ENCODE data around the gene GNGT2.

DNA sequence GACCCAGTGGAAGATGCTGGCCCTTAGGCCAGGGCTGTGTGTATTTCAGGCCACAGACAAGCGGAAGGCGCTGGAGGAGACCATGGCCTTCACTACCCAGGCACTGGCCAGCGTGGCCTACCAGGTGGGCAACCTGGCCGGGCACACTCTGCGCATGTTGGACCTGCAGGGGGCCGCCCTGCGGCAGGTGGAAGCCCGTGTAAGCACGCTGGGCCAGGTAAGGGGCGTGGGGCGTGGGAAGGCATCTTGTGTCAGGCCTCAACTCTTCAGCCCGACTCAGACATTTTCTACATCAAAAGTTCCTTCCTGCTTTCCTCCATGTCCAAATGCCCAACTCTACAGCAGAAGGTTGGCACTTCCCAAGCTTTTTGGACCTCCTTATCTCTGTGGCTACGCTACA lies 6.1 kb upstream of the GNGT2 start:
- TF ChIP-seq POLR2A (IDR thresholded peaks at IDR 0.05) (no peak), CTCF (IDR thresholded peaks at IDR 0.05) (no peak)

All from esophagus squamous epithelium (tissue), 4 donors.